WTC11 (cell line): ENCODE data around the gene WNT5B. TPM values are rescaled to one million over a fixed set of nuclear protein-coding genes. Genes with fewer than 3 reads are reported as not detected.

Source experiments
- ATAC-seq: fragments of 200-7000 bp; cut with Tn5 transposase; 2 replicates; pipeline ENCODE4 v1.10.0; 2021; ENCODE audit warnings: mild to moderate bottlenecking, moderate library complexity
- CTCF ChIA-PET: fragments of 300-600 bp; sonication (Branson Sonifier 250); formaldehyde crosslinking; loops from one replicate; lab custom pipeline; 2021; ENCODE audit warnings: antibody characterized with exemption; lab: Charles Lee
- POLR2A ChIA-PET: fragments of 350-600 bp; sonication (Branson Sonifier 250); formaldehyde crosslinking; loops from one replicate; lab custom pipeline; 2021; ENCODE audit warnings: antibody characterized with exemption; lab: Charles Lee
- DNase-seq: peaks from one replicate; pipeline ENCODE4 v3.0.0; 2021; ENCODE audit warnings: low spot score
- H3K27ac Mint-ChIP-seq: 2 replicates; pipeline ENCODE4 v1.8.0; 2021; ENCODE audit warnings: mixed read lengths
- H3K27me3 Mint-ChIP-seq: 2 replicates; pipeline ENCODE4 v1.8.0; 2021; ENCODE audit warnings: low read depth, mild to moderate bottlenecking, moderate library complexity, mixed read lengths
- H3K36me3 Mint-ChIP-seq: 2 replicates; pipeline ENCODE4 v1.8.0; 2021; ENCODE audit warnings: mixed read lengths
- H3K4me1 Mint-ChIP-seq: 2 replicates; pipeline ENCODE4 v1.8.0; 2022; ENCODE audit warnings: mixed read lengths
- H3K4me3 Mint-ChIP-seq: 2 replicates; pipeline ENCODE4 v1.8.0; 2021; ENCODE audit warnings: mild to moderate bottlenecking, moderate library complexity, mixed read lengths
- H3K9me3 Mint-ChIP-seq: 2 replicates; pipeline ENCODE4 v1.8.0; 2021; ENCODE audit warnings: mixed read lengths
- ATF2 ChIP-seq: sonication (generic); formaldehyde crosslinking; IDR thresholded peaks from 2 replicates; pipeline ENCODE4 v1.8.1; 2022; ENCODE audit warnings: low read depth, missing genetic modification reagents, borderline replicate concordance
- ATF6 ChIP-seq: sonication (generic); formaldehyde crosslinking; IDR thresholded peaks from 2 replicates; pipeline ENCODE4 v1.8.1; 2023; ENCODE audit warnings: mild to moderate bottlenecking, missing genetic modification reagents
- E2F1 ChIP-seq: sonication (generic); formaldehyde crosslinking; IDR thresholded peaks from 2 replicates; pipeline ENCODE4 v1.8.0; 2022; ENCODE audit warnings: mild to moderate bottlenecking, missing genetic modification reagents
- E2F4 ChIP-seq: sonication (generic); formaldehyde crosslinking; IDR thresholded peaks from 2 replicates; pipeline ENCODE4 v1.8.1; 2022; ENCODE audit warnings: low read depth, mild to moderate bottlenecking, moderate library complexity, missing genetic modification reagents, borderline replicate concordance
- ERG ChIP-seq: fragments of 250-450 bp; sonication (Bioruptor Pico); IDR thresholded peaks from 2 replicates; pipeline ENCODE4 v1.8.0; 2021; ENCODE audit warnings: mild to moderate bottlenecking
- GRHL2 ChIP-seq: fragments of 250-450 bp; sonication (Bioruptor Pico); IDR thresholded peaks from 2 replicates; pipeline ENCODE4 v1.8.0; 2022; ENCODE audit warnings: mild to moderate bottlenecking, moderate library complexity; ENCODE audit not compliant: insufficient replicate concordance, severe bottlenecking
- HMGA2 ChIP-seq: fragments of 250-450 bp; sonication (Bioruptor Pico); IDR thresholded peaks from 2 replicates; pipeline ENCODE4 v1.4.0; 2021; ENCODE audit warnings: mild to moderate bottlenecking, moderate library complexity
- IRF2 ChIP-seq: sonication (generic); formaldehyde crosslinking; IDR thresholded peaks from 2 replicates; pipeline ENCODE4 v1.8.0; 2022; ENCODE audit warnings: low read depth, missing genetic modification reagents, borderline replicate concordance
- JAZF1 ChIP-seq: fragments of 250-450 bp; sonication (Bioruptor Pico); IDR thresholded peaks from 2 replicates; pipeline ENCODE4 v1.9.0; 2021; ENCODE audit warnings: moderate library complexity, mild to moderate bottlenecking, inconsistent platforms
- MXD4 ChIP-seq: fragments of 250-450 bp; sonication (Bioruptor Pico); IDR thresholded peaks from 2 replicates; pipeline ENCODE4 v1.8.0; 2021; ENCODE audit warnings: mild to moderate bottlenecking, moderate library complexity, borderline replicate concordance
- NR1H2 ChIP-seq: sonication (generic); formaldehyde crosslinking; IDR thresholded peaks from 2 replicates; pipeline ENCODE4 v1.9.0; 2021; ENCODE audit warnings: mild to moderate bottlenecking, moderate library complexity, missing genetic modification reagents
- NR3C1 ChIP-seq: sonication (generic); formaldehyde crosslinking; conservative IDR thresholded peaks from 2 replicates; pipeline ENCODE4 v1.8.1; 2023; ENCODE audit warnings: low read depth, mild to moderate bottlenecking, missing genetic modification reagents
- ZBTB43 ChIP-seq: sonication (generic); formaldehyde crosslinking; IDR thresholded peaks from 2 replicates; pipeline ENCODE4 v1.8.1; 2023; ENCODE audit warnings: mild to moderate bottlenecking, missing genetic modification reagents
- ZMAT4 ChIP-seq: fragments of 250-450 bp; sonication (Bioruptor Pico); IDR thresholded peaks from 2 replicates; pipeline ENCODE4 v1.9.0; 2021; ENCODE audit warnings: mild to moderate bottlenecking
- ZNF121 ChIP-seq: sonication (generic); formaldehyde crosslinking; IDR thresholded peaks from 2 replicates; pipeline ENCODE4 v1.8.0; 2023; ENCODE audit warnings: missing genetic modification reagents
- ZNF138 ChIP-seq: sonication (generic); formaldehyde crosslinking; conservative IDR thresholded peaks from 2 replicates; pipeline ENCODE4 v1.8.1; 2022; ENCODE audit warnings: mild to moderate bottlenecking, moderate library complexity, missing genetic modification reagents
- ZNF317 ChIP-seq: sonication (generic); formaldehyde crosslinking; IDR thresholded peaks from 2 replicates; pipeline ENCODE4 v1.8.1; 2023; ENCODE audit warnings: low read depth, mild to moderate bottlenecking, moderate library complexity, missing genetic modification reagents, borderline replicate concordance
- total RNA-seq: library from RNA; stranded (reverse); gene quantifications from 3 replicates; pipeline ENCODE4 v1.2.3, GENCODE V29; 2021

Gene WNT5B
- total RNA-seq, 1 experiment from 2014 or later, result 4.5 TPM

- Mint-ChIP-seq H3K4me1 (peaks cover 12% of the 10 kb centered on the region), H3K27ac (no peak overlapping the region), H3K27me3 (no peaks in the 10 kb centered on the region), H3K36me3 (no peaks in the 10 kb centered on the region), H3K4me3 (no peak overlapping the region), H3K9me3 (no peaks in the 10 kb centered on the region)
- CTCF ChIA-PET, result interaction anchor here (0.5 to 4.9 kb wide), 8 partner anchors 17 to 288 kb away, joined by 3 to 154 read pairs (median 16); partner anchors contain the start of gene WNT5B
- DNase-seq (no peak), ATAC-seq (no peak)
- POLR2A ChIA-PET, result no interaction called here
- TF ChIP-seq E2F1 (CRISPR knock-in tag), result no peak
- TF ChIP-seq ZMAT4, result no peak
- no peak for TF ChIP-seq IRF2 (CRISPR knock-in tag)
- TF ChIP-seq ZNF138, result no peak
- no peak for TF ChIP-seq ZNF121 (CRISPR knock-in tag)
- TF ChIP-seq MXD4 (CRISPR knock-in tag), result no peak
- TF ChIP-seq NR3C1 (CRISPR knock-in tag), result no peak
- TF ChIP-seq ATF6, result no peak
- TF ChIP-seq ERG (CRISPR knock-in tag), result no peak
- TF ChIP-seq ATF2, result no peak
- TF ChIP-seq E2F4 (CRISPR knock-in tag), result no peak
- TF ChIP-seq ZBTB43 (CRISPR knock-in tag), result no peak
- TF ChIP-seq NR1H2 (CRISPR knock-in tag), result no peak
- TF ChIP-seq HMGA2 (CRISPR knock-in tag), result no peak
- no peak for TF ChIP-seq GRHL2 (CRISPR knock-in tag)
- no peak for TF ChIP-seq ZNF317 (CRISPR knock-in tag)
- TF ChIP-seq JAZF1 (CRISPR knock-in tag), result no peak
Observed at GRCh38 chr12:1651946-1652345, 22.9 kb downstream of the WNT5B start.
